ENCODE data around the gene ITSN2.
A peak's percentile ranks its signal among the peaks of the same experiment; 100 is the strongest.

ITSN2 gene

GRCh38 chr2:24328010-24328409 lies 32.3 kb downstream of the ITSN2 start:
- Histone ChIP-seq H3K36me3 (ENCODE audit: insufficient read depth, low read length) (no peaks in the 10 kb centered on the region), H3K9me3 (replicated peaks; ENCODE audit: low read length) (no peaks in the 10 kb centered on the region), H3K27me3 (ENCODE audit: control insufficient read depth, insufficient read depth, low read length) (no peaks in the 10 kb centered on the region), H3K4me3 (ENCODE audit: low read length) (no peak overlapping the region), H3K9ac (ENCODE audit: low read depth, low read length) (no peak overlapping the region), H3K4me2 (ENCODE audit: low read length) (no peak overlapping the region), H3K4me1 (ENCODE audit: control insufficient read depth, insufficient read depth, low read length) (no peaks in the 10 kb centered on the region)

- Histone ChIP-seq H3K4me1 (ENCODE audit: control insufficient read depth, insufficient read depth, low read length) (peaks cover 7% of the 10 kb centered on the region), H3K9me3 (replicated peaks; ENCODE audit: low read length) (no peaks in the 10 kb centered on the region), H3K9ac (ENCODE audit: low read depth, low read length) (no peak overlapping the region), H3K4me3 (ENCODE audit: low read length) (no peak overlapping the region), H3K27me3 (ENCODE audit: control insufficient read depth, insufficient read depth, low read length) (no peaks in the 10 kb centered on the region), H3K36me3 (ENCODE audit: insufficient read depth, low read length) (no peaks in the 10 kb centered on the region), H3K4me2 (ENCODE audit: low read length) (no peak overlapping the region)
These were observed 42.8 kb downstream of the ITSN2 start for GRCh38 chr2:24317491-24317920.

GRCh38 chr2:24315669-24316068 lies 44.7 kb downstream of the ITSN2 start:
- peaks cover 7% of the 10 kb centered on the region for H3K4me1 ChIP-seq (ENCODE audit: control insufficient read depth, insufficient read depth, low read length)

GRCh38 chr2:24313744-24314632 lies 46.3 kb downstream of the ITSN2 start:
- H3K4me1 ChIP-seq (ENCODE audit: control insufficient read depth, insufficient read depth, low read length): peaks cover 7% of the 10 kb centered on the region

More at GRCh38 chr2:24315669-24316068, 44.7 kb downstream of the ITSN2 start:
- no peaks in the 10 kb centered on the region for H3K36me3 ChIP-seq (ENCODE audit: insufficient read depth, low read length)
- H3K9me3 ChIP-seq (replicated peaks; ENCODE audit: low read length): no peaks in the 10 kb centered on the region
- no peaks in the 10 kb centered on the region for H3K27me3 ChIP-seq (ENCODE audit: control insufficient read depth, insufficient read depth, low read length)
- no peak overlapping the region for H3K4me2 ChIP-seq (ENCODE audit: low read length)
- no peak overlapping the region for H3K9ac ChIP-seq (ENCODE audit: low read depth, low read length)
- no peak overlapping the region for H3K4me3 ChIP-seq (ENCODE audit: low read length)

GRCh38 chr2:24307961-24308360 lies 52.4 kb downstream of the ITSN2 start:
- H3K9ac ChIP-seq (ENCODE audit: low read depth, low read length): no peak overlapping the region
- H3K36me3 ChIP-seq (ENCODE audit: insufficient read depth, low read length): peaks cover 13% of the 10 kb centered on the region
- H3K4me3 ChIP-seq (ENCODE audit: low read length): no peak overlapping the region
- no peak overlapping the region for H3K4me2 ChIP-seq (ENCODE audit: low read length)
- peaks cover 24% of the 10 kb centered on the region for H3K4me1 ChIP-seq (ENCODE audit: control insufficient read depth, insufficient read depth, low read length)
- no peaks in the 10 kb centered on the region for H3K27me3 ChIP-seq (ENCODE audit: control insufficient read depth, insufficient read depth, low read length)
- H3K9me3 ChIP-seq (replicated peaks; ENCODE audit: low read length): no peaks in the 10 kb centered on the region

More at GRCh38 chr2:24313744-24314632, 46.3 kb downstream of the ITSN2 start:
- Histone ChIP-seq H3K36me3 (ENCODE audit: insufficient read depth, low read length) (peaks cover 5% of the 10 kb centered on the region), H3K4me2 (ENCODE audit: low read length) (peak overlapping the region; percentile 24), H3K27me3 (ENCODE audit: control insufficient read depth, insufficient read depth, low read length) (no peaks in the 10 kb centered on the region), H3K9ac (ENCODE audit: low read depth, low read length) (no peak overlapping the region), H3K9me3 (replicated peaks; ENCODE audit: low read length) (no peaks in the 10 kb centered on the region), H3K4me3 (ENCODE audit: low read length) (no peak overlapping the region)

- peak overlapping the region; percentile 2 for H3K4me2 ChIP-seq (ENCODE audit: low read length)
- peaks cover 20% of the 10 kb centered on the region for H3K36me3 ChIP-seq (ENCODE audit: insufficient read depth, low read length)
- H3K4me1 ChIP-seq (ENCODE audit: control insufficient read depth, insufficient read depth, low read length): peaks cover 24% of the 10 kb centered on the region
- H3K4me3 ChIP-seq (ENCODE audit: low read length): no peak overlapping the region
- peak overlapping the region; percentile 7 for H3K9ac ChIP-seq (ENCODE audit: low read depth, low read length)
- no peaks in the 10 kb centered on the region for H3K9me3 ChIP-seq (replicated peaks; ENCODE audit: low read length)
- H3K27me3 ChIP-seq (ENCODE audit: control insufficient read depth, insufficient read depth, low read length): no peaks in the 10 kb centered on the region
These were observed 55.7 kb downstream of the ITSN2 start for GRCh38 chr2:24304631-24305030.

- Histone ChIP-seq H3K4me3 (ENCODE audit: low read length) (no peak overlapping the region), H3K4me2 (ENCODE audit: low read length) (no peak overlapping the region), H3K9me3 (replicated peaks; ENCODE audit: low read length) (no peaks in the 10 kb centered on the region), H3K27me3 (ENCODE audit: control insufficient read depth, insufficient read depth, low read length) (no peaks in the 10 kb centered on the region), H3K4me1 (ENCODE audit: control insufficient read depth, insufficient read depth, low read length) (peaks cover 24% of the 10 kb centered on the region), H3K9ac (ENCODE audit: low read depth, low read length) (peak overlapping the region; percentile 7), H3K36me3 (ENCODE audit: insufficient read depth, low read length) (peaks cover 25% of the 10 kb centered on the region)
These were observed 56.2 kb downstream of the ITSN2 start for GRCh38 chr2:24304098-24304497.

- no peaks in the 10 kb centered on the region for H3K9me3 ChIP-seq (replicated peaks; ENCODE audit: low read length)
- no peak overlapping the region for H3K9ac ChIP-seq (ENCODE audit: low read depth, low read length)
- peaks cover 23% of the 10 kb centered on the region for H3K36me3 ChIP-seq (ENCODE audit: insufficient read depth, low read length)
- H3K27me3 ChIP-seq (ENCODE audit: control insufficient read depth, insufficient read depth, low read length): no peaks in the 10 kb centered on the region
- peaks cover 20% of the 10 kb centered on the region for H3K4me1 ChIP-seq (ENCODE audit: control insufficient read depth, insufficient read depth, low read length)
- no peak overlapping the region for H3K4me2 ChIP-seq (ENCODE audit: low read length)
- no peak overlapping the region for H3K4me3 ChIP-seq (ENCODE audit: low read length)
These were observed 58.7 kb downstream of the ITSN2 start for GRCh38 chr2:24301599-24301998.

- no peaks in the 10 kb centered on the region for H3K9me3 ChIP-seq (replicated peaks; ENCODE audit: low read length)
- H3K4me1 ChIP-seq (ENCODE audit: control insufficient read depth, insufficient read depth, low read length): peaks cover 7% of the 10 kb centered on the region
- H3K36me3 ChIP-seq (ENCODE audit: insufficient read depth, low read length): peaks cover 35% of the 10 kb centered on the region
- H3K4me3 ChIP-seq (ENCODE audit: low read length): no peak overlapping the region
- H3K4me2 ChIP-seq (ENCODE audit: low read length): no peak overlapping the region
- H3K9ac ChIP-seq (ENCODE audit: low read depth, low read length): no peak overlapping the region
- no peaks in the 10 kb centered on the region for H3K27me3 ChIP-seq (ENCODE audit: control insufficient read depth, insufficient read depth, low read length)
These were observed 62.7 kb downstream of the ITSN2 start for GRCh38 chr2:24297663-24298062.

- Histone ChIP-seq H3K4me2 (ENCODE audit: low read length) (no peak overlapping the region), H3K9me3 (replicated peaks; ENCODE audit: low read length) (no peaks in the 10 kb centered on the region), H3K9ac (ENCODE audit: low read depth, low read length) (no peak overlapping the region), H3K4me1 (ENCODE audit: control insufficient read depth, insufficient read depth, low read length) (no peaks in the 10 kb centered on the region), H3K27me3 (ENCODE audit: control insufficient read depth, insufficient read depth, low read length) (no peaks in the 10 kb centered on the region), H3K36me3 (ENCODE audit: insufficient read depth, low read length) (peaks cover 19% of the 10 kb centered on the region), H3K4me3 (ENCODE audit: low read length) (no peak overlapping the region)
These were observed 73.2 kb downstream of the ITSN2 start for GRCh38 chr2:24287171-24287570.

GRCh38 chr2:24285484-24286152 lies 74.7 kb downstream of the ITSN2 start:
- H3K4me3 ChIP-seq (ENCODE audit: low read length): no peak overlapping the region
- no peaks in the 10 kb centered on the region for H3K9me3 ChIP-seq (replicated peaks; ENCODE audit: low read length)
- no peaks in the 10 kb centered on the region for H3K27me3 ChIP-seq (ENCODE audit: control insufficient read depth, insufficient read depth, low read length)
- H3K4me2 ChIP-seq (ENCODE audit: low read length): no peak overlapping the region
- no peak overlapping the region for H3K9ac ChIP-seq (ENCODE audit: low read depth, low read length)
- peaks cover 11% of the 10 kb centered on the region for H3K36me3 ChIP-seq (ENCODE audit: insufficient read depth, low read length)
- no peaks in the 10 kb centered on the region for H3K4me1 ChIP-seq (ENCODE audit: control insufficient read depth, insufficient read depth, low read length)

All from skeletal muscle satellite cell (primary cell).